H1 (cell line): Measurements from ENCODE around the gene MTR. TPM values are rescaled to one million over a fixed set of nuclear protein-coding genes. Genes with fewer than 3 reads are reported as not detected.

Experiments used
- CTCF ChIA-PET: fragments of 300-600 bp; sonication (Branson Sonifier 250); formaldehyde crosslinking; loops from one replicate; lab custom pipeline; 2021; ENCODE audit not compliant: partially characterized antibody; lab: Charles Lee
- POLR2A ChIA-PET: fragments of 300-600 bp; sonication (Branson Sonifier 250); formaldehyde crosslinking; loops from one replicate; lab custom pipeline; 2021; ENCODE audit warnings: inconsistent platforms; ENCODE audit not compliant: partially characterized antibody; lab: Charles Lee
- DNase-seq, 2 experiments: peaks; one replicate each; pipeline versions ENCODE4 v3.0.0 to v3.0.0-alpha.2; 2010 to 2022; ENCODE audit warnings: low spot score in 2 of 2, low read depth in 1 of 2, mixed read lengths in 1 of 2
- FAIRE-seq: peaks from 2 replicates; lab custom pipeline; 2011; peaks lifted over from hg19 to GRCh38; lab: Jason Lieb, UNC
- H2AFZ ChIP-seq: 2 replicates; pipeline ENCODE4 v1.8.1; 2012; ENCODE audit warnings: low read length, inconsistent platforms
- H2AK5ac ChIP-seq: 2 replicates; pipeline ENCODE4 v1.6.1; 2013; ENCODE audit warnings: low read depth, low read length
- H2BK120ac ChIP-seq: replicated peaks from 2 replicates; pipeline ENCODE3; 2013; ENCODE audit warnings: low read depth, low read length, inconsistent platforms
- H2BK12ac ChIP-seq: 2 replicates; pipeline ENCODE4 v1.6.1; 2013; ENCODE audit warnings: low read depth, low read length
- H2BK15ac ChIP-seq: 2 replicates; pipeline ENCODE4 v1.6.1; 2013; ENCODE audit warnings: low read length
- H2BK20ac ChIP-seq: 2 replicates; pipeline ENCODE4 v1.6.1; 2013; ENCODE audit warnings: low read length
- H2BK5ac ChIP-seq: 2 replicates; pipeline ENCODE4 v1.6.1; 2013; ENCODE audit warnings: low read depth, low read length
- H3K14ac ChIP-seq: 2 replicates; pipeline ENCODE4 v1.6.1; 2013; ENCODE audit warnings: inconsistent platforms; ENCODE audit not compliant: insufficient read length
- H3K18ac ChIP-seq: 2 replicates; pipeline ENCODE4 v1.6.1; 2013; ENCODE audit warnings: low read length; ENCODE audit errors: extremely low read depth
- H3K23ac ChIP-seq: 2 replicates; pipeline ENCODE4 v1.6.1; 2013; ENCODE audit warnings: inconsistent platforms; ENCODE audit not compliant: insufficient read length
- H3K23me2 ChIP-seq: 2 replicates; pipeline ENCODE4 v1.6.1; 2013; ENCODE audit warnings: low read depth, low read length
- H3K27ac ChIP-seq: 2 replicates; pipeline ENCODE4 v1.6.1; 2011; ENCODE audit warnings: low read depth, low read length, inconsistent platforms
- H3K27me3 ChIP-seq, 4 experiments: replicated peaks in 1 of 4; 1 replicate in 1 of 4; 2 replicates in 3 of 4; pipeline versions ENCODE4 v1.6.1 to v1.8.1; 2011 to 2013; ENCODE audit warnings: low read length in 3 of 4, mild to moderate bottlenecking in 3 of 4, inconsistent platforms in 2 of 4, mixed read lengths in 2 of 4, moderate library complexity in 1 of 4; ENCODE audit not compliant: control insufficient read depth in 3 of 4, insufficient read depth in 3 of 4; ENCODE audit errors: extremely low read depth in 1 of 4
- H3K36me3 ChIP-seq, 4 experiments: 2 replicates each; pipeline versions ENCODE4 v1.6.1 to v1.8.1; 2011 to 2013; ENCODE audit warnings: mild to moderate bottlenecking in 4 of 4, low read length in 3 of 4, moderate library complexity in 2 of 4, control low read depth in 1 of 4, inconsistent platforms in 1 of 4; ENCODE audit not compliant: insufficient read depth in 4 of 4, control insufficient read depth in 2 of 4
- H3K4ac ChIP-seq: replicated peaks from 2 replicates; pipeline ENCODE3; 2013; ENCODE audit warnings: low read length, low read depth, mixed read lengths, inconsistent platforms; ENCODE audit not compliant: insufficient read length
- H3K4me1 ChIP-seq, 4 experiments: replicated peaks in 1 of 4; 1 replicate in 1 of 4; 2 replicates in 3 of 4; pipeline versions ENCODE4 v1.6.1 to v1.8.1; 2011 to 2013; ENCODE audit warnings: low read length in 3 of 4, inconsistent platforms in 2 of 4, mixed read lengths in 1 of 4; ENCODE audit not compliant: insufficient read depth in 4 of 4, control insufficient read depth in 3 of 4
- H3K4me2 ChIP-seq, 2 experiments: 2 replicates each; pipeline versions ENCODE4 v1.6.1 to v1.8.1; 2011 to 2013; ENCODE audit warnings: low read depth in 2 of 2, low read length in 2 of 2, control low read depth in 1 of 2, inconsistent platforms in 1 of 2, mild to moderate bottlenecking in 1 of 2; ENCODE audit not compliant: insufficient read depth in 1 of 2
- H3K4me3 ChIP-seq, 4 experiments: fragments of 200-600, 300-600 bp in 1 of 4; sonication (generic), shearing (Covaris generic), sonication (Bioruptor Twin) in 1 of 4; 2 replicates each; pipeline versions ENCODE4 v1.5.1 to v1.8.1; 2011 to 2016; ENCODE audit warnings: low read length in 4 of 4, low read depth in 3 of 4, control low read depth in 2 of 4, inconsistent platforms in 2 of 4, mild to moderate bottlenecking in 2 of 4, mixed read lengths in 1 of 4, moderate library complexity in 1 of 4; ENCODE audit not compliant: insufficient read depth in 2 of 4; ENCODE audit errors: extremely low read depth in 1 of 4
- H3K56ac ChIP-seq: replicated peaks from 2 replicates; pipeline ENCODE3; 2013; ENCODE audit warnings: low read depth, mild to moderate bottlenecking, mixed read lengths, low read length, inconsistent platforms; ENCODE audit not compliant: insufficient read length
- H3K79me1 ChIP-seq: 2 replicates; pipeline ENCODE4 v1.6.1; 2013; ENCODE audit warnings: low read depth, low read length, control low read depth
- H3K79me2 ChIP-seq, 2 experiments: 2 replicates each; pipeline versions ENCODE4 v1.6.1 to v1.8.1; 2012 to 2013; ENCODE audit warnings: low read length in 2 of 2, mild to moderate bottlenecking in 2 of 2, inconsistent platforms in 1 of 2; ENCODE audit not compliant: insufficient read depth in 2 of 2, control insufficient read depth in 1 of 2
- H3K9ac ChIP-seq, 4 experiments: replicated peaks in 1 of 4; 1 replicate in 1 of 4; 2 replicates in 3 of 4; pipeline versions ENCODE4 v1.6.1 to v1.8.1; 2011 to 2013; ENCODE audit warnings: low read depth in 3 of 4, low read length in 3 of 4, control low read depth in 2 of 4, mild to moderate bottlenecking in 2 of 4, moderate library complexity in 2 of 4, inconsistent platforms in 1 of 4; ENCODE audit errors: extremely low read depth in 1 of 4
- H3K9me3 ChIP-seq, 2 experiments: 2 replicates each; pipeline versions ENCODE4 v1.6.1 to v1.8.1; 2012 to 2013; ENCODE audit warnings: mild to moderate bottlenecking in 2 of 2, moderate library complexity in 2 of 2, control low read depth in 1 of 2, inconsistent platforms in 1 of 2, low read depth in 1 of 2, low read length in 1 of 2, mixed read lengths in 1 of 2; ENCODE audit not compliant: insufficient read depth in 2 of 2
- H4K20me1 ChIP-seq, 2 experiments: replicated peaks in 1 of 2; 2 replicates each; pipeline versions ENCODE3 to v1.8.1; 2011 to 2013; ENCODE audit warnings: inconsistent platforms in 2 of 2, low read length in 2 of 2, mild to moderate bottlenecking in 1 of 2; ENCODE audit not compliant: insufficient read depth in 2 of 2, control insufficient read depth in 1 of 2
- H4K5ac ChIP-seq: 2 replicates; pipeline ENCODE4 v1.6.1; 2013; ENCODE audit warnings: low read length, low read depth, mixed read lengths, inconsistent platforms; ENCODE audit not compliant: insufficient read length
- H4K8ac ChIP-seq: 2 replicates; pipeline ENCODE4 v1.8.0; 2013; ENCODE audit warnings: mild to moderate bottlenecking, moderate library complexity, low read length, inconsistent platforms; ENCODE audit not compliant: insufficient read depth; ENCODE audit errors: extremely low read depth
- H4K91ac ChIP-seq: replicated peaks from 2 replicates; pipeline ENCODE3; 2013; ENCODE audit warnings: low read length, mixed read lengths, inconsistent platforms; ENCODE audit not compliant: insufficient read length
- ATF2 ChIP-seq: IDR thresholded peaks from 2 replicates; pipeline ENCODE4 v1.6.1; 2012; ENCODE audit warnings: low read length, inconsistent platforms
- ATF3 ChIP-seq: IDR thresholded peaks from 2 replicates; pipeline ENCODE4 v1.6.1; 2011; ENCODE audit warnings: low read depth, mild to moderate bottlenecking, low read length; ENCODE audit not compliant: insufficient read depth
- CHD1 ChIP-seq: IDR thresholded peaks from 2 replicates; pipeline ENCODE4 v1.6.1; 2012; ENCODE audit warnings: low read depth, low read length, improper control_type of control experiment
- CHD2 ChIP-seq: IDR thresholded peaks from 2 replicates; pipeline ENCODE4 v1.6.1; 2012; ENCODE audit warnings: low read length, improper control_type of control experiment
- CTBP2 ChIP-seq: IDR thresholded peaks from 2 replicates; pipeline ENCODE4 v1.7.0; 2011; ENCODE audit warnings: borderline replicate concordance, mild to moderate bottlenecking, moderate library complexity, mixed read lengths, low read length; ENCODE audit not compliant: insufficient read depth, insufficient read length
- HDAC2 ChIP-seq, 2 experiments: fragments of 300-600 bp in 1 of 2; sonication (generic) in 1 of 2; IDR thresholded peaks; 2 replicates each; pipeline ENCODE4 v1.6.1; 2011 to 2012; ENCODE audit warnings: low read depth in 2 of 2, low read length in 2 of 2, mild to moderate bottlenecking in 2 of 2, moderate library complexity in 2 of 2, borderline replicate concordance in 1 of 2, inconsistent platforms in 1 of 2
- JUND ChIP-seq: IDR thresholded peaks from 2 replicates; pipeline ENCODE4 v1.6.1; 2011; ENCODE audit warnings: mild to moderate bottlenecking, improper control_type of control experiment, low read length
- RFX5 ChIP-seq: IDR thresholded peaks from 2 replicates; pipeline ENCODE4 v1.6.1; 2011; ENCODE audit warnings: low read depth, low read length, improper control_type of control experiment, borderline replicate concordance
- TAF1 ChIP-seq: IDR thresholded peaks from 2 replicates; pipeline ENCODE4 v1.6.1; 2011; ENCODE audit warnings: mild to moderate bottlenecking, low read depth, low read length
- ZNF274 ChIP-seq: IDR thresholded peaks from 2 replicates; pipeline ENCODE4 v1.7.0; 2012; ENCODE audit warnings: low read length, borderline replicate concordance; ENCODE audit errors: extremely low read depth
- WGBS, 2 experiments: shearing (Covaris generic) in 1 of 2; methylation state at CpG; one replicate each; pipeline versions ENCODE4 v1.1.6 to v1.1.7; 2013 to 2015; ENCODE audit warnings: low lambda C conversion rate in 2 of 2, mixed read lengths in 2 of 2, inconsistent platforms in 1 of 2, low coverage in 1 of 2, missing lambda C conversion rate in 1 of 2; ENCODE audit not compliant: insufficient replicate concordance in 2 of 2, insufficient coverage in 1 of 2, insufficient read length in 1 of 2; ENCODE audit errors: extremely low coverage in 1 of 2, missing lambda C conversion rate in 1 of 2; 5-methylcytosine and 5-hydroxymethylcytosine counted together
- polyA plus RNA-seq, 7 experiments: library from polyadenylated mRNA; depleted of rRNA in 3 of 7; stranded (reverse) in 5 of 7; unstranded in 2 of 7; fragments of >200 nt in 5 of 7; fragments of 200-250 nt in 2 of 7; gene quantifications; 1 replicate in 5 of 7; 2 replicates in 1 of 7; 4 replicates in 1 of 7; pipeline versions ENCODE4 v1.2.1 to v1.2.3, GENCODE V29; 2011 to 2013; ENCODE audit warnings: missing spikeins in 2 of 7, mixed read lengths in 2 of 7
- total RNA-seq: library from RNA; stranded (reverse); fragmentation: NEBNext Ultra II Directional; extraction: Animal tissue kit (Norgen Biotek cat#: 25700); gene quantifications from 2 replicates; pipeline ENCODE4 v1.2.1, GENCODE V29; 2021

The MTR gene
- total and polyA plus RNA-seq, 2 of the 8 experiments (the other 6 are each of a cell fraction or from before 2014, with no cell fraction given), result 4.8 to 27.4 TPM

- TF ChIP-seq HDAC2 (IDR thresholded peaks at IDR 0.05; ENCODE audit: borderline replicate concordance in 1 of 2, low read depth in 2 of 2, low read length in 2 of 2) (no peak), JUND (no peak), ATF2 (no peak), CTBP2 (no peak), ZNF274 (no peak), CHD2 (no peak), TAF1 (no peak), ATF3 (no peak), RFX5 (no peak), CHD1 (no peak)
- TF ChIP-seq, all 59 proteins: peak for 0
- Histone ChIP-seq H3K4me1 (no peaks in the 10 kb centered on the region), H4K8ac (no peak overlapping the region), H3K36me3 (peaks cover 0 to 8% (median 4%) of the 10 kb centered on the region in 4 experiments; a peak in 4 of 8 replicates), H3K18ac (no peak overlapping the region), H3K79me1 (no peaks in the 10 kb centered on the region), H3K79me2 (no peaks in the 10 kb centered on the region), H3K9me3 (no peaks in the 10 kb centered on the region), H4K91ac (no peak overlapping the region), H2AK5ac (no peak overlapping the region), H4K20me1 (no peaks in the 10 kb centered on the region), H2BK12ac (no peak overlapping the region), H3K4me3 (no peak overlapping the region), H3K14ac (no peak overlapping the region), H2BK120ac (no peak overlapping the region), H3K23ac (no peak overlapping the region), H3K23me2 (no peaks in the 10 kb centered on the region; the same call in 1 of the 2 replicates), H3K27ac (no peak overlapping the region), H3K4ac (no peak overlapping the region), H2BK5ac (no peak overlapping the region), H3K4me2 (no peak overlapping the region), H3K9ac (no peak overlapping the region), H2BK15ac (no peak overlapping the region), H4K5ac (no peak overlapping the region), H2AFZ (no peak overlapping the region), H3K27me3 (no peaks in the 10 kb centered on the region), H2BK20ac (no peak overlapping the region), H3K56ac (no peak overlapping the region)
- WGBS, 2 experiments, result 65% methylated on average over 3 of the region's 3 CpGs; no CpG with 5 or more reads in 1 of the 2 experiments
- POLR2A ChIA-PET, result no interaction called here
- FAIRE-seq (no peak), DNase-seq (no peak)
- CTCF ChIA-PET, result no interaction called here
Observed at GRCh38 chr1:236864996-236865817, 70.1 kb downstream of the MTR start.
